Measurements from ENCODE around the gene WNT6. TPM values are rescaled to one million over a fixed set of nuclear protein-coding genes. Genes with fewer than 3 reads are reported as not detected.

Gene WNT6
- total RNA-seq, 1 experiment from 2014 or later = 0.33 TPM

DNA sequence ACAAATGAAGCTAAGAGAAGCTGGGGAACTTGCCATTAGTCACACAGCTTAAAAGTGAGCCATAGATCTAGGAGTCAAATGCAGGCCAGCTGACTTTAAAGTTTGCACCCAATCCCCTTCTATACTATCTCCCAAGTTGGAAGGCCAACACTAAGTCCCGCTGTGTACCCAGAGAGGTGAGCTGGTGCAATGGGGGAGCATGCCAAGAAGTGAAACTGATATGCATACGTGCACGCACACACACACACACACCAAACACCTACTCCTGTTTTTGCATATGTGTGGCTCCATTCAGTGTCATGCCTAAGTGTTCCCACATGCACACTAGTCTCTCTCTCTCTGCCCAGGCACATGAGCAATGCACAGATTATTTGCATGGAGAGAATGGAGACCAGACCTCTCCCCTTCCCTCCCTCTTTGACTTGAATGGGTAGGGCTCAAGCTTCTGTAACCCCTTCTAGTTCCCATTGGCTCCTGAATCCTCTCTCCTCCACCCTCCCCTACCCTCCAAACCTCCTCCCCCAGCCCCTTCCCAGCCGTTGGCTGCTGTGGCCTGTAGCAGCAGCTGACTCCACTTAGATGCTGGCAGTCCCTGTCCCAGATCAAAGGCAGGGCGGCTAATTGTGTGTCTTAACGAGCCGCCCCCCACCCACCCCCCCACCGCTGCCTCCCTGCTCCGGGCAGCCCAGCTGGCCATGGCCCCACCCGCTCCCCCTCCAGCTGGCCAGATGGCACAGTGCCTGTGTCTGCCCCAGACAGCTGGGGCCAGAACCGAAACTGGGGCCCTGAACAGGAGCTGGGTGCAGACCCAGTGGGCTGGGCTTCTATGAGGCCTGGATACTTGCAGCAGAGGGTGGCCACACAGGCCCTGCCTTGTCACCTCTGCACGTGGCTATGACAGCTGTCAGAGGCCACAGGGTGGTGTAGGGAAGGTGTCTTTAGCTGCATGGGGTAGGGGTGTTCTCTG is 26.7 kb downstream of the WNT6 start:
- Histone ChIP-seq H3K9me2 (ENCODE audit: insufficient read depth) (no peaks in the 10 kb centered on the region), H3K79me2 (ENCODE audit: low read depth) (no peaks in the 10 kb centered on the region), H3K27me3 (ENCODE audit: insufficient read depth, low read depth) (no peaks in the 10 kb centered on the region), H3K9me3 (ENCODE audit: insufficient read depth, low read depth) (no peaks in the 10 kb centered on the region), H3K4me3 (no peak overlapping the region), H3K36me3 (ENCODE audit: low read depth) (no peaks in the 10 kb centered on the region), H2AFZ (no peak overlapping the region), H3K4me1 (replicated peaks; ENCODE audit: insufficient read depth) (no peaks in the 10 kb centered on the region), H4K20me1 (ENCODE audit: insufficient read depth) (no peaks in the 10 kb centered on the region), H3K4me2 (no peak overlapping the region), H3F3A (ENCODE audit: insufficient read depth, low read depth) (no peaks in the 10 kb centered on the region), H3K27ac (no peak overlapping the region)
- ChIA-PET CTCF (interaction anchor here (0.5 kb wide), 1 partner anchor 10 kb away, joined by 10 read pairs; no protein-coding TSS in a partner anchor), POLR2A (ENCODE audit: unreplicated experiment) (no interaction called here)
- TF ChIP-seq EZH2 (IDR thresholded peaks at IDR 0.05; ENCODE audit: low read depth) (no peak), CTCF (conservative IDR thresholded peaks at IDR 0.05) (no peak)
- no TSS peak for BruUV-seq (replicated peaks)
- intact Hi-C loops (cut with micrococcal nuclease; ENCODE audit: unreplicated experiment) = no loop called here
- DNase-seq = no peak

DNA sequence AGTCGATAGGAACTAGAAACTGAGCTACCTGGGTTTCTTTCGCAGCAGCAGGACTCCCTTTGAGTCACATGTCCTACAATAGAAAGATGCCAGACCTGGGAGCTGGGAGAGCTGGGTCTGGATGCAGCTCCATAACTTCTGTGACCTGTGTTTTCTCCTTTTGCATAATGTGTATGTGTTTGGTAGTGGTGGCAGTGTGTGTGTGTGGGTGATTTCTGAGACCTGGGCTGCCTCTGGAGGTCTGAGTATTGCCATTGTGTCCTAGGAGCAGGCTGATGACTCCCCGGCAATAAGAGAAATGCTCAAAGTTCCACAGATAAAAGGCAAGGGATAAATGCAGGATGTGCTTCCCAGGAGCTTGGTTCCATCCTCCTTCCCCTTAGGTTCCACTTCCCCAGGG is 27.5 kb downstream of the WNT6 start:
- Histone ChIP-seq H4K20me1 (ENCODE audit: insufficient read depth) (no peaks in the 10 kb centered on the region), H3K27ac (no peak overlapping the region), H2AFZ (no peak overlapping the region), H3K4me3 (no peak overlapping the region), H3K79me2 (ENCODE audit: low read depth) (no peaks in the 10 kb centered on the region), H3K4me1 (replicated peaks; ENCODE audit: insufficient read depth) (no peaks in the 10 kb centered on the region), H3K9me2 (ENCODE audit: insufficient read depth) (no peaks in the 10 kb centered on the region), H3K36me3 (ENCODE audit: low read depth) (no peaks in the 10 kb centered on the region), H3K4me2 (no peak overlapping the region), H3F3A (ENCODE audit: insufficient read depth, low read depth) (no peaks in the 10 kb centered on the region), H3K27me3 (ENCODE audit: insufficient read depth, low read depth) (no peaks in the 10 kb centered on the region), H3K9me3 (ENCODE audit: insufficient read depth, low read depth) (no peaks in the 10 kb centered on the region)
- ChIA-PET CTCF (interaction anchor here (0.5 to 1.0 kb wide), 3 partner anchors 8 to 78 kb away, joined by 3 to 10 read pairs (median 4); no protein-coding TSS in a partner anchor), POLR2A (ENCODE audit: unreplicated experiment) (no interaction called here)
- intact Hi-C loops (cut with micrococcal nuclease; ENCODE audit: unreplicated experiment) = no loop called here
- DNase-seq = no peak
- no TSS peak for BruUV-seq (replicated peaks)
- TF ChIP-seq EZH2 (IDR thresholded peaks at IDR 0.05; ENCODE audit: low read depth) (no peak), CTCF (conservative IDR thresholded peaks at IDR 0.05) (no peak)

DNA sequence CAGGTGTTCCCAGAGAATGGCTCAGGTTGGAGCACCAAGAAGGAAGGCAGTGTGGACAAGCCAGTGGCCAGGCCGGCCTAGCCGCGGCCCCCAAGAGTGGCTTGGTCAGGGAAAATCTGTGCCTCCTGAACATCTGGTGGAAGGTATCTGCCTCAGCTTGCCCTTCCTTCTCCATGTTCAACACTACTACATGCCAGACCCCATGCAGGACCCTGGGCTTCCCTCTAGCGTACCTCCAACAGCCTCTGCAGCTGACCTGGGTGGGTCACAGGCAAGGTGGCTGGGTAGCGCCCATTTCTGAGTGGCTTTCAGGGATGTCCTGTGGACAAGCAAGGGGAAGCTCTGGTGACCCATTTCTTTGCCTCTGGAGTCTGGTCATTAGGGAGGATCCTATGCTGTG is 28.7 kb downstream of the WNT6 start:
- DNase-seq = no peak
- TF ChIP-seq CTCF (conservative IDR thresholded peaks at IDR 0.05) (no peak), EZH2 (IDR thresholded peaks at IDR 0.05; ENCODE audit: low read depth) (no peak)
- intact Hi-C loops (cut with micrococcal nuclease; ENCODE audit: unreplicated experiment) = no loop called here
- no peak overlapping the region for H2AFZ ChIP-seq
- no peaks in the 10 kb centered on the region for H3K36me3 ChIP-seq (ENCODE audit: low read depth)
- no peaks in the 10 kb centered on the region for H4K20me1 ChIP-seq (ENCODE audit: insufficient read depth)
- H3K27ac ChIP-seq = no peak overlapping the region
- H3K79me2 ChIP-seq (ENCODE audit: low read depth) = no peaks in the 10 kb centered on the region
- POLR2A ChIA-PET (ENCODE audit: unreplicated experiment) = interaction anchor here (0.7 kb wide), 1 partner anchor 86 kb away, joined by 4 read pairs; no protein-coding TSS in a partner anchor
- H3F3A ChIP-seq (ENCODE audit: insufficient read depth, low read depth) = no peaks in the 10 kb centered on the region
- no peak overlapping the region for H3K4me2 ChIP-seq
- no peaks in the 10 kb centered on the region for H3K27me3 ChIP-seq (ENCODE audit: insufficient read depth, low read depth)
- no peaks in the 10 kb centered on the region for H3K9me2 ChIP-seq (ENCODE audit: insufficient read depth)
- H3K4me3 ChIP-seq = no peak overlapping the region
- CTCF ChIA-PET = no interaction called here
- no peaks in the 10 kb centered on the region for H3K9me3 ChIP-seq (ENCODE audit: insufficient read depth, low read depth)
- H3K4me1 ChIP-seq (replicated peaks; ENCODE audit: insufficient read depth) = peaks cover 4% of the 10 kb centered on the region; the same call in 1 of the 2 replicates
- BruUV-seq (replicated peaks) = no TSS peak

Measured in PC-9 (cell line).